Neural cell (in vitro differentiated cells): Measurements from ENCODE around the gene SEPTIN5.

ENCODE experiments used
- EP300 ChIP-seq: fragments of 450-650 bp; conservative IDR thresholded peaks from 2 replicates; pipeline ENCODE4 v1.6.1; 2014; ENCODE audit warnings: antibody characterized with exemption, mild to moderate bottlenecking, moderate library complexity; ENCODE audit not compliant: poor library complexity, severe bottlenecking
- EZH2 ChIP-seq: fragments of 200-600, 300-800 bp; shearing (Covaris generic), sonication (generic); IDR thresholded peaks from 2 replicates; pipeline ENCODE4 v1.6.1; 2014; ENCODE audit warnings: antibody characterized with exemption, low read length, borderline replicate concordance, mild to moderate bottlenecking; ENCODE audit not compliant: insufficient read depth, poor library complexity, severe bottlenecking
- REST ChIP-seq: IDR thresholded peaks from 2 replicates; pipeline ENCODE4 v1.6.1; 2012; ENCODE audit warnings: borderline replicate concordance
- TF ChIP-seq, protein P1 (sequence below): fragments of 450-650 bp; IDR thresholded peaks from 2 replicates; pipeline ENCODE4 v1.5.1; 2014; ENCODE audit warnings: antibody characterized with exemption, mild to moderate bottlenecking, moderate library complexity; ENCODE audit not compliant: poor library complexity, severe bottlenecking

DNA sequence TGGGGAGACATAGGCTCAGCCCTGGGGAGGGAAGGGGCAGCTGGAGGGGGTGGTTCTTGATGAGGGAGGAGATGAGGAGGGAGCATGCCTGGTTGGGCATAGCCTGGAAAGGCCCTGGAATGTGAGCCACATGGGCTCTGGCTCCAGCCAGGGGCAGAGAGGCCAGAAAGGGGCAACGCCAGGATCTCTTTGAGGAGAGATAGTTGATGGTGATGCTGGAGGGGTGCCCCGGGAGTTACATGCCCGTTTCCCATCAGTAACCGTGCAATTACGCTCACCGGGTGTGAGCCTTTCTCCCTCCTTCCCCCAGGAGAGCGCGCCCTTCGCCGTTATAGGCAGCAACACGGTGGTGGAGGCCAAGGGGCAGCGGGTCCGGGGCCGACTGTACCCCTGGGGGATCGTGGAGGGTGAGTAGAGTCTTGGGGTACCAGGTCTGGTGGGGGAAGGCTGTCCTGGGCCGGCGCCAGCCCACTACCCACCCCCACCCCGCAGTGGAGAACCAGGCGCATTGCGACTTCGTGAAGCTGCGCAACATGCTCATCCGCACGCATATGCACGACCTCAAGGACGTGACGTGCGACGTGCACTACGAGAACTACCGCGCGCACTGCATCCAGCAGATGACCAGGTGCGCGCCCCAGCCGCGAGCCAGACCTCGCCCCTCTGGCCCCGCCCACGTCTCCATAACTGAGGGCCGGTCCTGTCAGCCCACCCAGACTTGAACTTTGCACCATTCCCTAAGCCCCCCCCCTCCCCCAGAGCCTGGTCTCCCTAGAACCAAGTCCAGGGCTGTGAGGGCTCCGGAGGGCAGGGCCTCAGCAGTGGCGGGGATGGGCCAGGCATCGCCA, 7.3 kb downstream of the SEPTIN5 start:
- TF ChIP-seq REST (no peak), EZH2 (no peak), EP300 (no peak)
- TF ChIP-seq, protein P1, sequence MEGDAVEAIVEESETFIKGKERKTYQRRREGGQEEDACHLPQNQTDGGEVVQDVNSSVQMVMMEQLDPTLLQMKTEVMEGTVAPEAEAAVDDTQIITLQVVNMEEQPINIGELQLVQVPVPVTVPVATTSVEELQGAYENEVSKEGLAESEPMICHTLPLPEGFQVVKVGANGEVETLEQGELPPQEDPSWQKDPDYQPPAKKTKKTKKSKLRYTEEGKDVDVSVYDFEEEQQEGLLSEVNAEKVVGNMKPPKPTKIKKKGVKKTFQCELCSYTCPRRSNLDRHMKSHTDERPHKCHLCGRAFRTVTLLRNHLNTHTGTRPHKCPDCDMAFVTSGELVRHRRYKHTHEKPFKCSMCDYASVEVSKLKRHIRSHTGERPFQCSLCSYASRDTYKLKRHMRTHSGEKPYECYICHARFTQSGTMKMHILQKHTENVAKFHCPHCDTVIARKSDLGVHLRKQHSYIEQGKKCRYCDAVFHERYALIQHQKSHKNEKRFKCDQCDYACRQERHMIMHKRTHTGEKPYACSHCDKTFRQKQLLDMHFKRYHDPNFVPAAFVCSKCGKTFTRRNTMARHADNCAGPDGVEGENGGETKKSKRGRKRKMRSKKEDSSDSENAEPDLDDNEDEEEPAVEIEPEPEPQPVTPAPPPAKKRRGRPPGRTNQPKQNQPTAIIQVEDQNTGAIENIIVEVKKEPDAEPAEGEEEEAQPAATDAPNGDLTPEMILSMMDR, result no peak
